Kidney (tissue), 14 donors: Measurements from ENCODE around the gene SIK3. TPM values are rescaled to one million over a fixed set of nuclear protein-coding genes. Genes with fewer than 3 reads are reported as not detected.

Source experiments
- DNase-seq, 5 donors: peaks; one replicate each; pipeline ENCODE4 v3.0.0-alpha.2; 2013 to 2020
- FAIRE-seq: peaks from 2 replicates; lab custom pipeline; 2012; peaks lifted over from hg19 to GRCh38; lab: Jason Lieb, UNC
- H3K27ac ChIP-seq, 2 donors: one replicate each; pipeline ENCODE4 v1.7.0; 2013; ENCODE audit warnings: low read depth in 2 of 2, low read length in 2 of 2, inconsistent platforms in 1 of 2
- H3K27me3 ChIP-seq: one replicate; pipeline ENCODE4 v1.7.1; 2013; ENCODE audit warnings: low read length, inconsistent platforms; ENCODE audit not compliant: control insufficient read depth, insufficient read depth
- H3K36me3 ChIP-seq, 3 donors: one replicate each; pipeline versions ENCODE4 v1.7.0 to v1.7.1; 2013; ENCODE audit warnings: low read length in 3 of 3, control low read depth in 1 of 3, inconsistent platforms in 1 of 3; ENCODE audit not compliant: insufficient read depth in 3 of 3, control insufficient read depth in 2 of 3
- H3K4me1 ChIP-seq, 3 donors: one replicate each; pipeline versions ENCODE4 v1.7.0 to v1.7.1; 2013; ENCODE audit warnings: low read length in 3 of 3, inconsistent platforms in 1 of 3, low read depth in 1 of 3; ENCODE audit not compliant: control insufficient read depth in 2 of 3, insufficient read depth in 2 of 3
- H3K4me3 ChIP-seq, 3 donors: one replicate each; pipeline versions ENCODE4 v1.7.0 to v1.8.1; 2013; ENCODE audit warnings: low read length in 3 of 3, control low read depth in 1 of 3, inconsistent platforms in 1 of 3
- H3K9ac ChIP-seq, 3 donors: one replicate each; pipeline versions ENCODE4 v1.7.0 to v1.7.1; 2013; ENCODE audit warnings: low read length in 3 of 3, control low read depth in 1 of 3, inconsistent platforms in 1 of 3
- H3K9me3 ChIP-seq, 3 donors: one replicate each; pipeline versions ENCODE4 v1.7.0 to v1.7.1; 2013; ENCODE audit warnings: low read length in 3 of 3, control low read depth in 1 of 3, inconsistent platforms in 1 of 3; ENCODE audit not compliant: control insufficient read depth in 2 of 3, insufficient read depth in 1 of 3
- CTCF ChIP-seq: IDR thresholded peaks from 3 replicates; pipeline ENCODE4 v1.5.1; 2012; ENCODE audit warnings: mild to moderate bottlenecking, moderate library complexity, borderline replicate concordance; ENCODE audit not compliant: insufficient read depth; ENCODE audit errors: extremely low read depth
- intact Hi-C: fragments of 100-400 bp; cut with DNase I; formaldehyde crosslinking; loops from one replicate; pipeline ENCODE4 v1.11.1; 2022
- polyA plus RNA-seq: library from polyadenylated mRNA; stranded (reverse); fragments of 350-450 nt; fragmentation: Illumina TruSeq; extraction: RNeasy Lipid Tissue Mini Kit (QIAGEN cat#74804); gene quantifications from one replicate; pipeline ENCODE4 v1.2.3, GENCODE V29; 2014; ENCODE audit warnings: low read depth, low replicate concordance; ENCODE audit not compliant: insufficient read depth
- total RNA-seq: library from RNA; stranded (reverse); fragmentation: NEBNext Ultra II Directional; extraction: Animal tissue kit (Norgen Biotek cat#: 25700); gene quantifications from one replicate; pipeline ENCODE4 v1.2.1, GENCODE V29; 2021
- donor health status: control.
- donor health status: control.
- donor health status: control.
- donor health status: control.
- donor health status: control.
- donor health status: DM: yes; HTN: yes; CAD: no.
- donor health status: Normal renal cell carcinoma (clear cell type).

SIK3 gene
- total and polyA plus RNA-seq, 2 donors from 2014 or later: 12.3 to 50.7 TPM

- no peaks in the 10 kb centered on the region for H3K27me3 ChIP-seq
- H3K9ac ChIP-seq: no peak overlapping the region
- H3K36me3 ChIP-seq: no peaks in the 10 kb centered on the region
- TF ChIP-seq CTCF: no peak
- no peaks in the 10 kb centered on the region for H3K9me3 ChIP-seq
- no peak for DNase-seq
- FAIRE-seq: no peak
- intact Hi-C loops: no loop called here
- no peak overlapping the region for H3K4me3 ChIP-seq
- peaks cover 0 to 3% (median 0%) of the 10 kb centered on the region in 3 donors for H3K4me1 ChIP-seq
- H3K27ac ChIP-seq: no peak overlapping the region
These were observed 92.5 kb downstream of the SIK3 start for GRCh38 chr11:117005758-117006157.

GRCh38 chr11:117002639-117003299, 95.5 kb downstream of the SIK3 start:
- H3K36me3 ChIP-seq: no peaks in the 10 kb centered on the region
- no peak overlapping the region for H3K27ac ChIP-seq
- peak in 3 of 5 donors; percentile 48 to 75 (median 69) for DNase-seq
- peaks cover 0 to 6% (median 0%) of the 10 kb centered on the region in 3 donors for H3K4me1 ChIP-seq
- no peaks in the 10 kb centered on the region for H3K9me3 ChIP-seq
- no peak for TF ChIP-seq CTCF
- H3K27me3 ChIP-seq: no peaks in the 10 kb centered on the region
- no peak for FAIRE-seq
- intact Hi-C loops: no loop called here
- H3K4me3 ChIP-seq: no peak overlapping the region
- no peak overlapping the region for H3K9ac ChIP-seq

- TF ChIP-seq CTCF: no peak
- no peak for FAIRE-seq
- Histone ChIP-seq H3K4me1 (peaks cover 0 to 6% (median 0%) of the 10 kb centered on the region in 3 donors), H3K9ac (no peak overlapping the region), H3K9me3 (no peaks in the 10 kb centered on the region), H3K4me3 (no peak overlapping the region), H3K27ac (no peak overlapping the region), H3K36me3 (no peaks in the 10 kb centered on the region), H3K27me3 (no peaks in the 10 kb centered on the region)
- DNase-seq: no peak
- intact Hi-C loops: no loop called here
These were observed 98.1 kb downstream of the SIK3 start for GRCh38 chr11:117000014-117000737.
